IMR-90 (cell line): ENCODE data around the gene RASSF8. TPM values are rescaled to one million over a fixed set of nuclear protein-coding genes. Genes with fewer than 3 reads are reported as not detected.

ENCODE experiments used
- ATAC-seq: fragments of 200-7000 bp; cut with Tn5 transposase; 2 replicates; pipeline ENCODE4 v1.9.1; 2020; ENCODE audit warnings: low read depth, mild to moderate bottlenecking, moderate library complexity
- BruUV-seq: library from RNA; stranded (reverse); fragments of 400-500 nt; replicated peaks from 2 replicates; lab custom pipeline; 2021; lab: Mats Ljungman, UMichigan
- CTCF ChIA-PET: fragments of 300-600 bp; formaldehyde crosslinking; extraction: SDS; loops from one replicate; lab custom pipeline; 2021; ENCODE audit warnings: antibody characterized with exemption; lab: Yijun Ruan, JAX
- POLR2A ChIA-PET: fragments of 300-600 bp; sonication (Branson Sonifier 250); formaldehyde crosslinking; loops from one replicate; lab custom pipeline; 2022; ENCODE audit warnings: antibody characterized with exemption; ENCODE audit not compliant: unreplicated experiment; lab: Charles Lee
- DNase-seq: peaks from one replicate; pipeline ENCODE4 v3.0.0; 2013
- H2AFZ ChIP-seq: replicated peaks from 2 replicates; pipeline ENCODE3; 2013; ENCODE audit warnings: low read length, mild to moderate bottlenecking; ENCODE audit not compliant: poor library complexity
- H2AK5ac ChIP-seq: 2 replicates; pipeline ENCODE4 v1.6.1; 2013; ENCODE audit warnings: low read depth, low read length, inconsistent platforms
- H2AK9ac ChIP-seq: replicated peaks from 2 replicates; pipeline ENCODE3; 2013; ENCODE audit warnings: mild to moderate bottlenecking, low read depth, low read length, moderate library complexity; ENCODE audit not compliant: poor library complexity
- H2BK120ac ChIP-seq: 2 replicates; pipeline ENCODE4 v1.6.1; 2013; ENCODE audit warnings: low read depth, low read length, inconsistent platforms
- H2BK15ac ChIP-seq: 3 replicates; pipeline ENCODE4 v1.6.1; 2013; ENCODE audit warnings: low read depth, low read length, inconsistent platforms
- H2BK20ac ChIP-seq: 2 replicates; pipeline ENCODE4 v1.6.1; 2013; ENCODE audit warnings: low read depth, mild to moderate bottlenecking, inconsistent platforms, low read length, moderate library complexity
- H2BK5ac ChIP-seq: 2 replicates; pipeline ENCODE4 v1.6.1; 2013; ENCODE audit warnings: mild to moderate bottlenecking, low read depth, low read length, inconsistent platforms; ENCODE audit not compliant: poor library complexity, severe bottlenecking
- H3K14ac ChIP-seq: replicated peaks from 2 replicates; pipeline ENCODE4 v1.6.1; 2013; ENCODE audit warnings: low read depth, low read length, inconsistent platforms
- H3K18ac ChIP-seq: 2 replicates; pipeline ENCODE4 v1.6.1; 2013; ENCODE audit warnings: low read depth, low read length, control low read depth
- H3K23ac ChIP-seq: 2 replicates; pipeline ENCODE4 v1.6.1; 2013; ENCODE audit warnings: low read depth, low read length, inconsistent platforms
- H3K27ac ChIP-seq: 2 replicates; pipeline ENCODE4 v1.5.1; 2013; ENCODE audit warnings: mild to moderate bottlenecking, control low read depth, low read length; ENCODE audit not compliant: insufficient read depth
- H3K27me3 ChIP-seq: 2 replicates; pipeline ENCODE4 v1.6.1; 2013; ENCODE audit warnings: low read length; ENCODE audit not compliant: control insufficient read depth, insufficient read depth
- H3K36me3 ChIP-seq: 2 replicates; pipeline ENCODE4 v1.6.1; 2013; ENCODE audit warnings: low read length, mixed read lengths; ENCODE audit not compliant: control insufficient read depth, insufficient read depth
- H3K4ac ChIP-seq: 2 replicates; pipeline ENCODE4 v1.6.1; 2013; ENCODE audit warnings: low read depth, low read length, inconsistent platforms
- H3K4me1 ChIP-seq: 2 replicates; pipeline ENCODE4 v1.6.1; 2013; ENCODE audit warnings: low read length, mixed read lengths; ENCODE audit not compliant: control insufficient read depth, insufficient read depth
- H3K4me2 ChIP-seq: 2 replicates; pipeline ENCODE4 v1.6.1; 2013; ENCODE audit warnings: low read depth, mild to moderate bottlenecking, control low read depth, low read length, moderate library complexity
- H3K4me3 ChIP-seq: 2 replicates; pipeline ENCODE4 v1.5.1; 2013; ENCODE audit warnings: low read depth, mild to moderate bottlenecking, control low read depth, low read length, moderate library complexity; ENCODE audit not compliant: insufficient read depth
- H3K56ac ChIP-seq: 2 replicates; pipeline ENCODE4 v1.6.1; 2013; ENCODE audit warnings: low read length, inconsistent platforms; ENCODE audit not compliant: insufficient read depth; ENCODE audit errors: extremely low read depth
- H3K79me1 ChIP-seq, 2 experiments: 2 replicates each; pipeline ENCODE4 v1.6.1; 2013; ENCODE audit warnings: low read length in 2 of 2, inconsistent platforms in 1 of 2, low read depth in 1 of 2
- H3K9ac ChIP-seq: 2 replicates; pipeline ENCODE4 v1.6.1; 2013; ENCODE audit warnings: low read depth, low read length, control low read depth
- H3K9me1 ChIP-seq: 2 replicates; pipeline ENCODE4 v1.6.1; 2013; ENCODE audit warnings: low read length, inconsistent platforms; ENCODE audit not compliant: insufficient read depth
- H3K9me3 ChIP-seq: 2 replicates; pipeline ENCODE4 v1.6.1; 2013; ENCODE audit warnings: low read length; ENCODE audit not compliant: control insufficient read depth, insufficient read depth
- H4K20me1 ChIP-seq: 2 replicates; pipeline ENCODE4 v1.6.1; 2013; ENCODE audit warnings: low read length, inconsistent platforms; ENCODE audit not compliant: insufficient read depth
- H4K5ac ChIP-seq: 2 replicates; pipeline ENCODE4 v1.6.1; 2013; ENCODE audit warnings: mild to moderate bottlenecking, low read depth, low read length, control low read depth
- H4K8ac ChIP-seq, 2 experiments: 2 replicates each; pipeline ENCODE4 v1.6.1; 2013; ENCODE audit warnings: low read depth in 2 of 2, low read length in 2 of 2, control low read depth in 1 of 2, inconsistent platforms in 1 of 2
- H4K91ac ChIP-seq: 2 replicates; pipeline ENCODE4 v1.6.1; 2013; ENCODE audit warnings: low read depth, low read length, inconsistent platforms; ENCODE audit not compliant: insufficient read depth
- NFE2L2 ChIP-seq: fragments of 150-350 bp; IDR thresholded peaks from 2 replicates; pipeline ENCODE4 v1.6.1; 2016; ENCODE audit warnings: low read depth, mild to moderate bottlenecking, low read length
- RAD21 ChIP-seq: IDR thresholded peaks from 2 replicates; pipeline ENCODE4 v1.6.1; 2012; ENCODE audit warnings: low read length, improper control_type of control experiment
- WGBS, 2 experiments: methylation state at CpG; one replicate each; pipeline versions ENCODE4 v1.1.5 to v1.1.7; 2013; ENCODE audit warnings: missing lambda C conversion rate in 2 of 2; ENCODE audit not compliant: insufficient read length in 1 of 2; ENCODE audit errors: extremely low coverage in 2 of 2; 5-methylcytosine and 5-hydroxymethylcytosine counted together
- dilution Hi-C: fragments of 300-500 bp; cut with HindIII; formaldehyde crosslinking; loops from one replicate; pipeline ENCODE4 v1.14.3; 2018; ENCODE audit warnings: low sequenced_read_pairs; ENCODE audit not compliant: unreplicated experiment
- in situ Hi-C: fragments of 300-500 bp; cut with MboI; formaldehyde crosslinking; loops from 3 replicates; pipeline ENCODE4 v1.14.3; 2019; ENCODE audit warnings: low sequenced_read_pairs, inconsistent platforms, mixed read lengths
- intact Hi-C: fragments of 100-400 bp; cut with micrococcal nuclease; formaldehyde crosslinking; loops from 2 replicates; pipeline ENCODE4 v1.10.0; 2022
- polyA plus RNA-seq, 3 experiments: library from polyadenylated mRNA; depleted of rRNA; stranded (reverse); fragments of >200 nt; gene quantifications; 2 replicates each; pipeline ENCODE4 v1.2.3, GENCODE V29; 2012; ENCODE audit warnings: low replicate concordance in 1 of 3
- total RNA-seq: library from RNA; depleted of rRNA; stranded (reverse); fragments of >200 nt; gene quantifications from 2 replicates; pipeline ENCODE4 v1.2.3, GENCODE V29; 2012

RASSF8 gene
- total and polyA plus RNA-seq, 2 of the 4 experiments (the other 2 are of a cell fraction): 10.8 to 50.5 TPM

- H4K5ac ChIP-seq: no peak overlapping the region
- no peak overlapping the region for H2BK15ac ChIP-seq
- H3K4me3 ChIP-seq: no peak overlapping the region
- no peak overlapping the region for H3K4me2 ChIP-seq
- peaks cover 25 to 94% of the 10 kb centered on the region in 2 experiments; a peak in 3 of 4 replicates for H3K79me1 ChIP-seq
- intact Hi-C loops: no loop called here
- no peak overlapping the region for H2AK5ac ChIP-seq
- H2BK120ac ChIP-seq: no peak overlapping the region
- no peak overlapping the region for H2AFZ ChIP-seq
- peaks cover 20% of the 10 kb centered on the region for H3K9me1 ChIP-seq
- no peak overlapping the region for H2BK20ac ChIP-seq
- H4K91ac ChIP-seq: no peak overlapping the region
- no peak for DNase-seq
- H3K27me3 ChIP-seq: no peaks in the 10 kb centered on the region
- no peak overlapping the region for H3K23ac ChIP-seq
- no peak overlapping the region for H3K56ac ChIP-seq
- in situ Hi-C loops: no loop called here
- dilution Hi-C loops: no loop called here
- H2BK5ac ChIP-seq: no peak overlapping the region
- no peak overlapping the region for H3K14ac ChIP-seq
- no peak overlapping the region for H2AK9ac ChIP-seq
- H3K4me1 ChIP-seq: peaks cover 9% of the 10 kb centered on the region
- H3K4ac ChIP-seq: no peak overlapping the region
- no peaks in the 10 kb centered on the region; the same call in 1 of the 2 replicates for H3K36me3 ChIP-seq
- POLR2A ChIA-PET: interaction anchor here (0.7 kb wide), 1 partner anchor 10 kb away, joined by 6 read pairs; no protein-coding TSS in a partner anchor
- no peak overlapping the region for H4K8ac ChIP-seq
- H3K27ac ChIP-seq: no peak overlapping the region
- CTCF ChIA-PET: no interaction called here
- H3K18ac ChIP-seq: no peak overlapping the region
- no TSS peak for BruUV-seq
- WGBS, 2 experiments: no CpG with 5 or more reads among the region's 1 CpG
- no peak overlapping the region for H3K9ac ChIP-seq
- TF ChIP-seq NFE2L2: no peak
- no peak for TF ChIP-seq RAD21
- no peaks in the 10 kb centered on the region for H3K9me3 ChIP-seq
- ATAC-seq: no peak
- peaks cover 64% of the 10 kb centered on the region for H4K20me1 ChIP-seq
These were observed 23.9 kb downstream of the RASSF8 start for GRCh38 chr12:25982416-25982815.
